GM12891 (cell line): Measurements from ENCODE around the gene JCAD.

Experiments used
- POLR2A ChIP-seq: IDR thresholded peaks from 2 replicates; pipeline ENCODE4 v1.6.1; 2011; ENCODE audit warnings: low read depth, low read length, control low read depth
- POLR2AphosphoS5 ChIP-seq: IDR thresholded peaks from 2 replicates; pipeline ENCODE4 v1.6.1; 2011; ENCODE audit warnings: low read depth, low read length, control low read depth

DNA sequence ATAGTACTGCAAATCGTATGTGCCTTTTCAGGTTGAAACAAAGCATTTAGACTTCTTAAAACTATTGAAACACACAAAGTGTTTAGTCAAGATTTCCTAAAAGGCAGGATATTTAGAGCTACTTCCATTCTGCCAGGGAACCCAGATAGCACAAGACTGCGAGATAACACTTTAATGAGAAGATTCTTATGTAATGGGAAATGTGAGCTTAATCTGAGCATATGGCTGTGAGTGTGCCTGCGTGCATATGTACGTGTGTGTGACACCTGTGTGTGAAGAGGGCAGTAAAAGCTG lies 14.3 kb upstream of the JCAD start:
- TF ChIP-seq POLR2A (no peak), POLR2AphosphoS5 (no peak)
